Glomerular visceral epithelial cell (primary cell): ENCODE data around the gene BRWD1.
"Not testable (repeated sequence)": the region's sequence is repeated elsewhere in the genome, so short reads cannot be mapped to it uniquely, and the experiment has no call there.

Experiments
- DNase-seq: peaks from one replicate; pipeline ENCODE4 v3.0.0-alpha.2; 2016; ENCODE audit errors: extremely low spot score

BRWD1 gene

GRCh38 chr21:39282911-39283310 is 30.5 kb downstream of the BRWD1 start:
- no peak for DNase-seq

GRCh38 chr21:39281853-39282252 is 31.6 kb downstream of the BRWD1 start:
- no peak for DNase-seq

- no peak for DNase-seq
Observed at GRCh38 chr21:39281207-39281606, 32.2 kb downstream of the BRWD1 start.

GRCh38 chr21:39269620-39270019 is 43.8 kb downstream of the BRWD1 start:
- DNase-seq, result no peak

- DNase-seq, result no peak
Observed at GRCh38 chr21:39265603-39266002, 47.8 kb downstream of the BRWD1 start.

- no peak for DNase-seq
Observed at GRCh38 chr21:39263372-39263771, 50.1 kb downstream of the BRWD1 start.

GRCh38 chr21:39258207-39258606 is 55.2 kb downstream of the BRWD1 start:
- DNase-seq, result no peak

- DNase-seq, result no peak
Observed at GRCh38 chr21:39251326-39251725, 62.1 kb downstream of the BRWD1 start.

- DNase-seq, result no peak
Observed at GRCh38 chr21:39238275-39238674, 75.2 kb downstream of the BRWD1 start.

- no peak for DNase-seq
Observed at GRCh38 chr21:39232861-39233291, 80.6 kb downstream of the BRWD1 start.

- DNase-seq, result no peak
Observed at GRCh38 chr21:39224930-39225329, 88.5 kb downstream of the BRWD1 start.

- DNase-seq, result no peak
Observed at GRCh38 chr21:39221997-39222486, 91.4 kb downstream of the BRWD1 start.

GRCh38 chr21:39221282-39221996 is 92.0 kb downstream of the BRWD1 start:
- DNase-seq, result no peak

GRCh38 chr21:39220875-39221274 is 92.6 kb downstream of the BRWD1 start:
- DNase-seq, result not testable (repeated sequence)

- DNase-seq, result no peak
Observed at GRCh38 chr21:39220150-39220549, 93.3 kb downstream of the BRWD1 start.

GRCh38 chr21:39218082-39218409 is 95.4 kb downstream of the BRWD1 start:
- no peak for DNase-seq

GRCh38 chr21:39217356-39218081 is 95.9 kb downstream of the BRWD1 start:
- DNase-seq, result no peak

GRCh38 chr21:39216290-39216689 is 97.1 kb downstream of the BRWD1 start:
- DNase-seq, result no peak

GRCh38 chr21:39215078-39215477 is 98.4 kb downstream of the BRWD1 start:
- no peak for DNase-seq

GRCh38 chr21:39209334-39209688 is 104.1 kb downstream of the BRWD1 start:
- DNase-seq, result no peak

GRCh38 chr21:39208624-39209333 is 104.7 kb downstream of the BRWD1 start:
- no peak for DNase-seq

GRCh38 chr21:39204134-39204533 is 109.3 kb downstream of the BRWD1 start:
- no peak for DNase-seq

- DNase-seq, result no peak
Observed at GRCh38 chr21:39198800-39199199, 114.6 kb downstream of the BRWD1 start.
